SJCRH30 (cell line): ENCODE measurements around the gene LYZL1. TPM values are rescaled to one million over a fixed set of nuclear protein-coding genes. Genes with fewer than 3 reads are reported as not detected.
A peak's percentile ranks its signal among the peaks of the same experiment; 100 is the strongest.
"Not testable (repeated sequence)": the region's sequence is repeated elsewhere in the genome, so short reads cannot be mapped to it uniquely, and the experiment has no call there.

Experiments
- DNase-seq, 2 experiments: peaks; one replicate each; pipeline ENCODE4 v3.0.0-alpha.2; 2015 to 2020
- H3K27ac ChIP-seq: fragments of 250-450 bp; sonication (Bioruptor Pico); 2 replicates; pipeline ENCODE4 v1.5.1; 2020; ENCODE audit warnings: mild to moderate bottlenecking, moderate library complexity
- H3K27me3 ChIP-seq: fragments of 250-450 bp; sonication (Bioruptor Pico); 2 replicates; pipeline ENCODE4 v1.5.1; 2020; ENCODE audit warnings: mild to moderate bottlenecking, moderate library complexity
- H3K36me3 ChIP-seq: fragments of 250-450 bp; sonication (Bioruptor Pico); 2 replicates; pipeline ENCODE4 v1.5.1; 2020; ENCODE audit warnings: mild to moderate bottlenecking, moderate library complexity
- H3K4me1 ChIP-seq: fragments of 250-450 bp; sonication (Bioruptor Pico); 2 replicates; pipeline ENCODE4 v1.5.1; 2020; ENCODE audit warnings: mild to moderate bottlenecking, moderate library complexity
- H3K4me3 ChIP-seq: fragments of 250-450 bp; sonication (Bioruptor Pico); 2 replicates; pipeline ENCODE4 v1.5.1; 2020; ENCODE audit warnings: mild to moderate bottlenecking, moderate library complexity
- H3K9me3 ChIP-seq: fragments of 250-450 bp; sonication (Bioruptor Pico); replicated peaks from 2 replicates; pipeline ENCODE4 v1.5.1; 2020; ENCODE audit warnings: mild to moderate bottlenecking, moderate library complexity
- total RNA-seq: library from RNA; depleted of rRNA; stranded (reverse); fragments of >200 nt; shearing (Covaris generic); gene quantifications from 2 replicates; pipeline ENCODE4 v1.2.3, GENCODE V29; 2014; rRNA removed

Gene LYZL1
- not detected in 2 replicates for total RNA-seq

- not testable (repeated sequence) for H3K4me3 ChIP-seq, H3K27ac ChIP-seq, H3K9me3 ChIP-seq, DNase-seq, H3K4me1 ChIP-seq, H3K36me3 ChIP-seq, H3K27me3 ChIP-seq
Observed at GRCh38 chr10:29288906-29289305, at the start of gene LYZL1. Gene LYZL1 (plus strand): TSS chr10:29289070. CDS start chr10:29291868, 2,798 bp downstream.

GRCh38 chr10:29239569-29240472 lies 49.0 kb upstream of the LYZL1 start:
- H3K4me1 ChIP-seq = no peaks in the 10 kb centered on the region
- H3K4me3 ChIP-seq = no peak overlapping the region
- no peaks in the 10 kb centered on the region for H3K27me3 ChIP-seq
- H3K27ac ChIP-seq = no peak overlapping the region
- no peaks in the 10 kb centered on the region for H3K36me3 ChIP-seq
- H3K9me3 ChIP-seq = no peaks in the 10 kb centered on the region
- DNase-seq = peak; percentile 29 to 57

- H3K4me3 ChIP-seq = no peak overlapping the region
- peaks cover 6% of the 10 kb centered on the region; the same call in 1 of the 2 replicates for H3K27me3 ChIP-seq
- no peak for DNase-seq
- H3K36me3 ChIP-seq = no peaks in the 10 kb centered on the region
- no peaks in the 10 kb centered on the region for H3K9me3 ChIP-seq
- H3K4me1 ChIP-seq = peaks cover 5% of the 10 kb centered on the region; the same call in 1 of the 2 replicates
- no peak overlapping the region for H3K27ac ChIP-seq
Observed at GRCh38 chr10:29240986-29241660, 47.7 kb upstream of the LYZL1 start.

- H3K9me3 ChIP-seq = no peaks in the 10 kb centered on the region
- H3K36me3 ChIP-seq = no peaks in the 10 kb centered on the region
- H3K4me3 ChIP-seq = no peak overlapping the region
- peaks cover 5% of the 10 kb centered on the region; the same call in 1 of the 2 replicates for H3K4me1 ChIP-seq
- no peak for DNase-seq
- no peak overlapping the region for H3K27ac ChIP-seq
- H3K27me3 ChIP-seq = peaks cover 6% of the 10 kb centered on the region; the same call in 1 of the 2 replicates
Observed at GRCh38 chr10:29241925-29242324, 46.9 kb upstream of the LYZL1 start.

GRCh38 chr10:29243066-29243465 lies 45.8 kb upstream of the LYZL1 start:
- Histone ChIP-seq H3K36me3 (no peaks in the 10 kb centered on the region), H3K4me1 (peaks cover 5% of the 10 kb centered on the region; the same call in 1 of the 2 replicates), H3K9me3 (no peaks in the 10 kb centered on the region), H3K27ac (no peak overlapping the region), H3K27me3 (peaks cover 6% of the 10 kb centered on the region; the same call in 1 of the 2 replicates), H3K4me3 (no peak overlapping the region)
- no peak for DNase-seq

GRCh38 chr10:29243750-29244149 lies 45.1 kb upstream of the LYZL1 start:
- peak; percentile 21 to 54 for DNase-seq

GRCh38 chr10:29244978-29245377 lies 43.9 kb upstream of the LYZL1 start:
- peaks cover 5% of the 10 kb centered on the region; the same call in 1 of the 2 replicates for H3K4me1 ChIP-seq
- peaks cover 6% of the 10 kb centered on the region; the same call in 1 of the 2 replicates for H3K27me3 ChIP-seq
- H3K27ac ChIP-seq = no peak overlapping the region
- no peaks in the 10 kb centered on the region for H3K36me3 ChIP-seq
- H3K4me3 ChIP-seq = no peak overlapping the region
- H3K9me3 ChIP-seq = no peaks in the 10 kb centered on the region
- DNase-seq = no peak

More at GRCh38 chr10:29243750-29244149, 45.1 kb upstream of the LYZL1 start:
- Histone ChIP-seq H3K36me3 (no peaks in the 10 kb centered on the region), H3K9me3 (no peaks in the 10 kb centered on the region), H3K4me3 (no peak overlapping the region), H3K27ac (no peak overlapping the region), H3K27me3 (peaks cover 6% of the 10 kb centered on the region; the same call in 1 of the 2 replicates), H3K4me1 (peaks cover 5% of the 10 kb centered on the region; the same call in 1 of the 2 replicates)

- peaks cover 6% of the 10 kb centered on the region; the same call in 1 of the 2 replicates for H3K27me3 ChIP-seq
- peaks cover 5% of the 10 kb centered on the region; the same call in 1 of the 2 replicates for H3K4me1 ChIP-seq
- peak; percentile 61 to 82 for DNase-seq
- H3K36me3 ChIP-seq = no peaks in the 10 kb centered on the region
- no peak overlapping the region for H3K4me3 ChIP-seq
- H3K27ac ChIP-seq = no peak overlapping the region
- H3K9me3 ChIP-seq = no peaks in the 10 kb centered on the region
Observed at GRCh38 chr10:29245476-29245875, 43.4 kb upstream of the LYZL1 start.

- Histone ChIP-seq H3K27ac (no peak overlapping the region), H3K4me1 (peaks cover 5% of the 10 kb centered on the region; the same call in 1 of the 2 replicates), H3K27me3 (peaks cover 6% of the 10 kb centered on the region; the same call in 1 of the 2 replicates), H3K4me3 (no peak overlapping the region), H3K36me3 (no peaks in the 10 kb centered on the region), H3K9me3 (no peaks in the 10 kb centered on the region)
- DNase-seq = no peak
Observed at GRCh38 chr10:29246449-29246848, 42.4 kb upstream of the LYZL1 start.

- H3K36me3 ChIP-seq = no peaks in the 10 kb centered on the region
- no peak overlapping the region for H3K4me3 ChIP-seq
- no peaks in the 10 kb centered on the region for H3K9me3 ChIP-seq
- H3K27ac ChIP-seq = no peak overlapping the region
- peaks cover 6% of the 10 kb centered on the region; the same call in 1 of the 2 replicates for H3K27me3 ChIP-seq
- H3K4me1 ChIP-seq = peaks cover 5% of the 10 kb centered on the region; the same call in 1 of the 2 replicates
- DNase-seq = no peak
Observed at GRCh38 chr10:29248158-29248557, 40.7 kb upstream of the LYZL1 start.

GRCh38 chr10:29249018-29249417 lies 39.9 kb upstream of the LYZL1 start:
- peaks cover 6% of the 10 kb centered on the region; the same call in 1 of the 2 replicates for H3K27me3 ChIP-seq
- peaks cover 5% of the 10 kb centered on the region; the same call in 1 of the 2 replicates for H3K4me1 ChIP-seq
- no peak for DNase-seq
- no peak overlapping the region for H3K4me3 ChIP-seq
- no peaks in the 10 kb centered on the region for H3K36me3 ChIP-seq
- H3K9me3 ChIP-seq = no peaks in the 10 kb centered on the region
- no peak overlapping the region for H3K27ac ChIP-seq

- DNase-seq = no peak
- H3K4me1 ChIP-seq = peaks cover 5% of the 10 kb centered on the region; the same call in 1 of the 2 replicates
- H3K4me3 ChIP-seq = no peak overlapping the region
- H3K27me3 ChIP-seq = peaks cover 6% of the 10 kb centered on the region; the same call in 1 of the 2 replicates
- H3K9me3 ChIP-seq = no peaks in the 10 kb centered on the region
- no peaks in the 10 kb centered on the region for H3K36me3 ChIP-seq
- no peak overlapping the region for H3K27ac ChIP-seq
Observed at GRCh38 chr10:29250066-29250465, 38.8 kb upstream of the LYZL1 start.

GRCh38 chr10:29252811-29253689 lies 35.8 kb upstream of the LYZL1 start:
- Histone ChIP-seq H3K9me3 (no peaks in the 10 kb centered on the region), H3K4me1 (no peaks in the 10 kb centered on the region), H3K27me3 (no peaks in the 10 kb centered on the region), H3K36me3 (no peaks in the 10 kb centered on the region), H3K4me3 (no peak overlapping the region), H3K27ac (no peak overlapping the region)
- no peak for DNase-seq

GRCh38 chr10:29253690-29254029 lies 35.2 kb upstream of the LYZL1 start:
- H3K27me3 ChIP-seq = no peaks in the 10 kb centered on the region
- no peak overlapping the region for H3K4me3 ChIP-seq
- DNase-seq = no peak
- H3K27ac ChIP-seq = no peak overlapping the region
- H3K4me1 ChIP-seq = no peaks in the 10 kb centered on the region
- no peaks in the 10 kb centered on the region for H3K36me3 ChIP-seq
- H3K9me3 ChIP-seq = no peaks in the 10 kb centered on the region
